Hepatocyte (in vitro differentiated cells): Measurements from ENCODE around the gene IRAG1.

Experiments
- CTCF ChIP-seq: fragments of 200-600 bp; sonication (generic); IDR thresholded peaks from 2 replicates; pipeline ENCODE4 v1.5.1; 2016; ENCODE audit warnings: antibody characterized with exemption, mild to moderate bottlenecking; ENCODE audit not compliant: poor library complexity
- EZH2 ChIP-seq: fragments of 200-600 bp; sonication (generic); IDR thresholded peaks from 2 replicates; pipeline ENCODE4 v1.6.1; 2016; ENCODE audit warnings: antibody characterized with exemption, mild to moderate bottlenecking, borderline replicate concordance
- EZH2phosphoT487 ChIP-seq: fragments of 200-600 bp; sonication (generic); IDR thresholded peaks from one replicate; pipeline ENCODE4 v1.6.1; 2018; ENCODE audit warnings: antibody characterized with exemption, mild to moderate bottlenecking, low read depth, moderate library complexity; ENCODE audit not compliant: unreplicated experiment, severe bottlenecking

GRCh38 chr11:10699072-10699471 is 5.5 kb upstream of the IRAG1 start:
- TF ChIP-seq CTCF (no peak), EZH2phosphoT487 (no peak), EZH2 (no peak)
